T-helper 1 cell treated with Interleukin-12 subunit alpha and Interleukin-12 subunit beta and Interleukin-4 antibody, amounts not matched to agents 30 ng/mL and 1 ng/mL, for 36 hours (primary cell): ENCODE data around the gene ECSIT. TPM values are rescaled to one million over a fixed set of nuclear protein-coding genes. Genes with fewer than 3 reads are reported as not detected.

Source experiments
- intact Hi-C: fragments of 100-400 bp; cut with micrococcal nuclease; formaldehyde crosslinking; loops from one replicate; pipeline ENCODE4 v1.15.1; 2024
- total RNA-seq: library from RNA; stranded (reverse); gene quantifications from 2 replicates; pipeline ENCODE4 v1.2.3, GENCODE V29; 2022

The ECSIT gene
- total RNA-seq, 1 donor from 2014 or later, result 29.6 TPM

DNA sequence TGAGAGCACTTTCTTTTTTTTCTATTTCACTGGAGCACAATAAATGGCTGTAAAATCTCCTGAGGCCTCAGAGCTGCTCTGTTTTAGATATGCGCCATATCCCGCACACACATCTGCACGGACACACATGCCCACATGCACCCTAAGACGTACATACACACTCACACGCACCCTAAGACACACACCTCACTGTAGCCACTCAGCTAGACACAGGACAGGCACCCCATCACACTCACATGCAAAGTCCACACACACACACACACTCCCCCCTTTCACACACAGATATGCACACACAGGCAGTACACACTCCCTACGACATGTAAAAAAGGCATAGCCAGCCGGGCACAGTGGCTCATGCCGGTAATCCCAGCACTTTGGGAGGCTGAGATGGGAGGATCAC lies 21.3 kb upstream of the ECSIT start:
- intact Hi-C loops, result no loop called here

- intact Hi-C loops, result no loop called here
Observed at GRCh38 chr19:11549386-11549953, 20.5 kb upstream of the ECSIT start.

GRCh38 chr19:11547929-11548700 lies 19.2 kb upstream of the ECSIT start:
- intact Hi-C loops, result no loop called here

DNA sequence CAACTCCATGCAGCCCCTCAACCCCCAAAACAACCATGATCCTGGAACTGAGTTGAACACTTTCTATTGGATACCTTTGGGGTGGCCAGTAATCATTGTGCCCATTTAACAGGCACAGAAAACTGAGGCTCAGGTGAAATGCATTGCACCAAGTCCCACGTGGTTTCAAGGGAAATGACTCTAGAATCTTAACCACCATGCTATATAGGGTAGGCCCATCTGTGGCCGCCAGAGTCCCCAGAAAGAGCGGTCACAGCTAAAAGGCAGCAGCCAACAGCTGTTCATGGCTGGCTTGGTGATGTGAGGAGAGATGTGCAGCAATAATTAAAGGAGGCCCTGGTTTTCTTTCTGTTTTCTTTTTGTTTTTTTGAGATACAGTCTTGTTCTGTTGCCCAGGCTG lies 12.3 kb upstream of the ECSIT start:
- intact Hi-C loops, result no loop called here

DNA sequence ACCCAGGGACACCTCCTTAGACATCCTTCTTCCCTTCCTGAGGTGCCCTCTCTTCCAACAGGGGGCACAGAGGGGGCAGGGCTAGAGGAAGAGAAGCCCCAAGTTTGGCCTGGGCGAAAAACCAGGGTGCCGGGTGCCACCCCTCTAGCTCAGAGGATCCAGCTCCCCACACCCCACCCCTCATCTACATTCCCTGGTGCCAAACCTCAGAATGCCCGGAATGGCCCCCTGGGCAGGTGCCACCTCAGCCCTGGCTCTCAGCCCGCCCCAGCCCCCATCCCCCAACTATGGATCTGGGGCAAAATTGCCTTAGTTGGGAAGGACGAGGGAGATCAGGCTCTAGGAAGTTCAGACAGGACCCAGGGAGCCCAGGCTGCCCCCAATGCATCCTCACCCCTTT lies 11.7 kb upstream of the ECSIT start:
- intact Hi-C loops, result no loop called here

GRCh38 chr19:11539495-11540365 lies 10.8 kb upstream of the ECSIT start:
- intact Hi-C loops, result no loop called here

DNA sequence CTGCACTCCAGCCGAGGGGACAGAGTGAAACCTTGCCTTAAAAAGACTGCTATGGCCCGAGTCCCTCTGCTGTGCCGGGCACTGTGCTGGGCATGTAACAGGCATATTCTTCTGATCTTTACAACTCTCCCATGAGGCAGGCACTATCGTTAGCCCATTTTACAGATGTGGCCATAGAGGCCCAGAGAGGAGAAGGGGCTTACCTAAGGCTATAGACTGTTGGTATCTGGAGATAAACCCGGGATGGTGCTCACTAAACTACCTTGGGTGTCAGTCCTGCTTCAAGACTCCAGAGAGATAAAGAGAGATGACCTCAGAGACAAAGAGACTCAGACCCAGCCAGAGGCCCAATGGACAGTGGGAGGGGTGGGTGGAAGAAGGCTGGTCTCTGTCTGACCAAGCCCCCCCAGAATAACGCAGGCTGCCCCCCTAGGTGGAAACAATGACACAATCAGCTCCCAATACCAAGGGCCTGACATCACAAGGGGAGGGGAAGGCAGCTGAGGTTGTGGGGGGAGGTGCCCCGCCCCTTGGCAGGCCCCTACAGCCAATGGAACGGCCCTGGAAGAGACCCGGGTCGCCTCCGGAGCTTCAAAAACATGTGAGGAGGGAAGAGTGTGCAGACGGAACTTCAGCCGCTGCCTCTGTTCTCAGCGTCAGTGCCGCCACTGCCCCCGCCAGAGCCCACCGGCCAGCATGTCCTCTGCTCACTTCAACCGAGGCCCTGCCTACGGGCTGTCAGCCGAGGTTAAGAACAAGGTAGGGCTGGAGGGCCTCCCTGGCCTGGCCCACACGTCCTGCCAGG lies 9.5 kb upstream of the ECSIT start, which contains the start of gene CNN1:
TSS of gene CNN1 (plus strand) at position 620 of the 805 bp plus-strand sequence. CDS start at position 697, 77 bp downstream.
- intact Hi-C loops, result no loop called here

GRCh38 chr19:11535792-11536595 lies 7.1 kb upstream of the ECSIT start:
- intact Hi-C loops, result loop anchor here (1.0 kb wide), 6 partner anchors 8 to 155 kb away; partner anchors contain the start of genes ELOF1 and ZNF653

DNA sequence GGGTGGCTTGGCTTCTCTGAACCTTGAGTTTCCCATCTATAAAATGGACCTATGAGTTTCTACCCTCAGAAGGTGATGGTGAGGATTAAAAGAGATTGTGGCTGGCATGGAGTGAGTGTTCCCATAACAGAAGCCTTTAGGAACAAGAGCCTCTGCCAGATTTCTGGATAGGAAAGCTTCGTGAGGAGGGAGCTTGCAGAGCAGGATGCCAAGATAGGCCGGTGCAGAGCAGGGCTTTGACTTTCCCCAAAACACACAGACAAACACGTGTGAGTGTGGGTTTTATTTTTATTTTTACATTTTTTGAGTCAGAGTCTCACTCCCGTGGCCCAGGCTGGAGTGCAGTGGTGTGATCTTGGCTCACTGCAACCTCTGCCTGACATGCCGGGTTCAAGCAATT lies 6.0 kb upstream of the ECSIT start:
- intact Hi-C loops, result no loop called here

DNA sequence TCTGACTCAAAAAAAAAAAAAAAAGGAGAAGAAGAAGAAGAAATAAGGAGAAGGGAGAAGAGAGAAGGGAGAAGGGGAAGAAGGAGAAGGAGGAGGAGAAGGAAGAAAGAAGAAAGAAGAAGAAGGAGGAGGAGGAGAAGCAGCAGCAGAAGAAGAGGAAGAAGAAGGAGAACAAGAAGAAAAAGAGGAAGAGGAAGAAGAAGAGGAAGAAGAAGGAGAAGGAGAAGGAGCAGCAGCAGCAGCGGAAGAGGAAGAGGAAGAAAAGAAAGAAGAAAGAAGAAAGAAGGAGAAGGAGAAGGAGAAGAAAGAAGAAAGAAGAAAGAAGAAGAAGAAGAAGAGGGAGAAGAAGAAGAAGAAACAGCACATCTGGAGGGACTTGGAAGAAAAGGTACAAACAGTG lies 5.6 kb upstream of the ECSIT start:
- intact Hi-C loops, result no loop called here

DNA sequence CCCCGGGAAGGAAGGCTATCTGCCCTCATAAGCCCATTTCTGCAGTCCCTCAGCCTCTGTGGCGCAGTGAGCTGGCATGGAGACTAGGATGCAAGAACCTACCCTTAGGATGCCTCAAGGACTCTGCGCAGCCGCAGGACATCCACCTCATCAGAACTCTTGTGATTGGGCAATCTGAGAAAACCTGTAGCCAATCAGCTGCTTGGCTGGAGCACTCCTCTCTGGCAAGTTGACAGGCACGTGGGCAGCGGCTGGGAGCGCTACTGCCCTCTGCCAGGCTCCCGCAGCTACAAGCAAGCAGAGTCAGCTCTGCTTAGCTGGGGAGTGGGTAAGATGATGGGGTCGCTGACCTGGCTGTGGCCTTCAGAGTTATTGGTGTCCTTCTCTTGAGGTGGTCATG lies 1.5 kb upstream of the ECSIT start:
- intact Hi-C loops, result no loop called here

DNA sequence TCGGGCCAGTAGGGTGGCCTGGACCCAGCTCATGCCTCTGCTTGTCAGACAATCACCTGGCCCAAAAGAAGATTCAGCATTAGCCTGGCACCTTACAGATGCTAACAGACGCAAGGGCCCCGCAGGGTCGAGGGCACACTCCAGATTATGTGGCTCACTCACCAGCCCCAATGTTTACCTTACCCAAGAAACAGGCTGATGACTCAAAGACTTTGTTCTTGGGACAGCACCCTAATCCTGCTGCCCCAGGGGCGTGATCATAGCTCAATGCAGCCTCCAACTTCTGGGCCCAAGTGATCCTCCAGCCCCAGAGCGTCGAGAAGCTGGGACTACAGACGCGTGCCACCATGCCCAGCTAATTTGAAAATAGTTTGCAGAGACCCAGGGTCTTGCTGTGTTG lies 9.8 kb downstream of the ECSIT start:
- intact Hi-C loops, result no loop called here

DNA sequence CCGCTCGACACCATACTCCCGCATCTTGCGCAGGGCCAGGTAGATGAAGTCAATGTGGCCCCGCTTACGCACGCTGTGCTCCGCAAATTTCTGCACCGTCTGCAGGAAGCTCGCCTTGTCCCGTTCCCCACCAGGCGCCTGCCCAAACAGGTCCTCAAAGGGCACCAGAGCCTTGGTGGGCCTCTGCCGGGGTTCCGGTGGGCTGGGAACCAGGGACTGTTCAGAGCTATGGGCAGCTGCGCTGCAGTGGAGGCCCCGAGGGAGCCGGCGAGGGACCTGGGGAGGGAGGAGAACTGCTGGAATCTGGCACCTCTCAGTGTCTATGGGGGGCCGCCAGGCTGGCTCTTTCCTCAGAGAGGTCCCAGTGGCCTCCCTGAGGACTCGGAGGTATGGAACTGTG lies 15.0 kb downstream of the ECSIT start:
- intact Hi-C loops, result no loop called here

- intact Hi-C loops, result no loop called here
Observed at GRCh38 chr19:11510444-11510843, 18.5 kb downstream of the ECSIT start.

DNA sequence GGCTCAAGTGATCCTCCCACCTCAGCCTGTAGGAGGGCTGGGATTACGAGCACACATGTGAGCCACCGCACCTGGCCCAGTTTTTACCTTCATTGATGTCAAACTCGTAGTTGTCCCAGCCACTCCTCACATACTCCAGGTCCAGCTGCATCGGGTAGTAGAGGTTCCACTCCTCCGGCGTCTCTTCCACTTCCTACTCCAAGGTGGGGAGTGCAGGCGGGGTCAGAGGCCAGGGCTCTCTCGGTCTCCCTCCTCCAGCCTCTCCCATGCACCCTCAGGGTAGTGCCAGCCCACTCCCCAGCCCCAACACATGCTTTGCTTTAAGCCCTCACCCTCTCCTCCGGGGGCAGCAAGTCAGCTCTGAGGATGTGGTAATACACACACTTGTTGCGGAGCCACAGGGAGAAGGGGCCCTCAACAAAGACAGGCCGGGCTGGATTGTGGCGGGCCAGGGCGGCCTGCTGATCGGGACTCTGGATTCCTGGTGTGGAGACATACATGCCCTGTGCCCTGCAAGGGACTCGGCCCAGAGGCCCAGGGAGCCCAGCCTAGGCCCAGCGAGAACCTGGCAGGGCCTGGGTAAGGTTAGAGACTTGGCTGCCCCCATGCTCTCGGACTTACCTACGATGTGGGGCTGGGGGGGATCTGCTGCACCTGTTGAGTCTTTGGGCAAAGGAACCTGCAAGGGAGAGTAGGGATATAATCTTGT lies 21.4 kb downstream of the ECSIT start:
- intact Hi-C loops, result loop anchor here (5.0 to 10.0 kb wide), 2 partner anchors 1105 to 1403 kb away; partner anchors contain the start of genes ANGPTL6, CDC37 and PPAN

- intact Hi-C loops, result loop anchor here (5.0 to 10.0 kb wide), 2 partner anchors 1105 to 1402 kb away; partner anchors contain the start of genes ANGPTL6, CDC37 and PPAN
Observed at GRCh38 chr19:11506967-11507366, 22.0 kb downstream of the ECSIT start.

- intact Hi-C loops, result loop anchor here (5.0 to 10.0 kb wide), 2 partner anchors 1104 to 1401 kb away; partner anchors contain the start of genes ANGPTL6, CDC37 and PPAN
Observed at GRCh38 chr19:11506101-11506555, 22.8 kb downstream of the ECSIT start.

DNA sequence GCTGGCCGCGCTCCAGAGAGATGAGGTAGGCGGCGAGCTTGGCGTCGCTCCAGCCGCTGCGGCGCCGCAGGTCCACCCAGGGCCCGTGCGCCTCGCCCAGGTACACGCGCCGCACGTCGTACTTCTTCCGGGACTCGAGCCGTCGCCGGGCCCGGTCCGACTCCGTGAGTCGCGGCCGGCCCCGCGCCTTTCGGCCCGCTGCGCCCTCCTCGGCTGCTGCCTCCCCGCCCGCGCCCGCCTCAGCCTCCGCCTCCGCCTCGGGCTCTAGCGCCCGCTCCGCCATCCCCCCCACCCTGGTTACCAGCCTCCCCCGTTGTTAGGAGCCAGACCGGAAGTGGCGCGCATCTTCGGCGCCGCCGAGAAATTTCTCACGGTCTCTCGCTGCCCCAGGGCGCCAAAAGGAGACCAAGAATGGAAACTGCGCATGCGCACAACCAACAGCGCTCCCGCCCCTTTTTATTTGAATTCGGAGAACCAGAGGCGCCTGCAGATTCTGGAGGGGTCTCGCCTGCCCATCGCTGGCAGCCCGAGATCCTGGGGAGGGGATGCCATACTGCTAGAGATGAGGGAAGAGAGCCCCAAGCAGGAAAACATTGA lies 23.3 kb downstream of the ECSIT start, which contains the start of gene ZNF653:
TSS of gene ZNF653 (minus strand) at position 336 of the 597 bp plus-strand sequence. CDS start at position 283, 53 bp downstream.
- intact Hi-C loops, result loop anchor here (1.0 to 10.0 kb wide), 14 partner anchors 9 to 1401 kb away; partner anchors contain the start of genes ANGPTL6, CCDC159, CDC37 and ECSIT
